OCI-LY7 (cell line): ENCODE results near the gene CPSF6. TPM values are rescaled to one million over a fixed set of nuclear protein-coding genes. Genes with fewer than 3 reads are reported as not detected.

ENCODE experiments used
- BruUV-seq: library from RNA; stranded (reverse); fragments of 400-500 nt; replicated peaks from 2 replicates; lab custom pipeline; 2021; lab: Mats Ljungman, UMichigan
- CTCF ChIA-PET: fragments of 300-600 bp; sonication (Branson Sonifier 250); formaldehyde crosslinking; loops from one replicate; lab custom pipeline; 2022; ENCODE audit warnings: antibody characterized with exemption; ENCODE audit not compliant: unreplicated experiment; lab: Charles Lee
- POLR2A ChIA-PET: fragments of 300-600 bp; sonication (Branson Sonifier 250); formaldehyde crosslinking; loops from one replicate; lab custom pipeline; 2022; ENCODE audit warnings: antibody characterized with exemption; lab: Charles Lee
- DNase-seq: peaks from one replicate; pipeline ENCODE4 v3.0.0-alpha.2; 2015; ENCODE audit warnings: low spot score
- H2AFZ ChIP-seq: fragments of 200-600 bp; sonication (generic), shearing (Covaris generic); 2 replicates; pipeline ENCODE4 v1.6.1; 2014; ENCODE audit warnings: mild to moderate bottlenecking, antibody characterized with exemption, low read length, moderate library complexity
- H3K27ac ChIP-seq: fragments of 200-600 bp; sonication (generic); 2 replicates; pipeline ENCODE4 v1.5.1; 2014; ENCODE audit warnings: mixed run types, low read depth, mild to moderate bottlenecking, moderate library complexity, low read length, inconsistent platforms; ENCODE audit not compliant: poor library complexity, severe bottlenecking
- H3K36me3 ChIP-seq: fragments of 200-600 bp; sonication (generic); 2 replicates; pipeline ENCODE4 v1.6.1; 2014; ENCODE audit warnings: mild to moderate bottlenecking, antibody characterized with exemption, low read length, moderate library complexity, mixed read lengths; ENCODE audit not compliant: insufficient read depth
- H3K4me1 ChIP-seq: fragments of 200-600 bp; sonication (generic); 2 replicates; pipeline ENCODE4 v1.5.1; 2014; ENCODE audit warnings: mild to moderate bottlenecking, low read length; ENCODE audit not compliant: insufficient read depth, poor library complexity, severe bottlenecking
- H3K4me2 ChIP-seq: fragments of 200-600 bp; sonication (generic); 2 replicates; pipeline ENCODE4 v1.6.1; 2014; ENCODE audit warnings: mild to moderate bottlenecking, low read length
- H3K4me3 ChIP-seq: fragments of 200-600 bp; sonication (generic); 2 replicates; pipeline ENCODE4 v1.5.1; 2014; ENCODE audit warnings: mild to moderate bottlenecking, low read depth, low read length; ENCODE audit not compliant: poor library complexity, severe bottlenecking
- H3K79me2 ChIP-seq: fragments of 200-600 bp; sonication (generic); 2 replicates; pipeline ENCODE4 v1.6.1; 2016; ENCODE audit warnings: low read depth, mild to moderate bottlenecking, low read length, moderate library complexity, mixed read lengths; ENCODE audit not compliant: insufficient read depth
- H3K9me2 ChIP-seq: fragments of 200-600 bp; sonication (generic); 2 replicates; pipeline ENCODE4 v1.6.1; 2016; ENCODE audit warnings: mild to moderate bottlenecking, low read length, mixed read lengths; ENCODE audit not compliant: insufficient read depth
- H3K9me3 ChIP-seq: fragments of 200-600 bp; sonication (generic); 2 replicates; pipeline ENCODE4 v1.6.1; 2014; ENCODE audit warnings: mild to moderate bottlenecking, mixed run types, low read length, mixed read lengths
- H4K20me1 ChIP-seq: fragments of 200-600 bp; sonication (generic); 2 replicates; pipeline ENCODE4 v1.6.1; 2014; ENCODE audit warnings: mild to moderate bottlenecking, antibody characterized with exemption, low read length, moderate library complexity, mixed read lengths; ENCODE audit not compliant: insufficient read depth
- CTCF ChIP-seq: fragments of 200-600 bp; sonication (generic); conservative IDR thresholded peaks from 2 replicates; pipeline ENCODE4 v1.5.1; 2014; ENCODE audit warnings: mild to moderate bottlenecking, antibody characterized with exemption, low read length, moderate library complexity, mixed read lengths
- EZH2phosphoT487 ChIP-seq: fragments of 200-600 bp; sonication (generic); IDR thresholded peaks from 2 replicates; pipeline ENCODE4 v1.6.1; 2018; ENCODE audit warnings: low read depth, borderline replicate concordance, mild to moderate bottlenecking, mixed run types, antibody characterized with exemption, low read length, moderate library complexity, mixed read lengths
- intact Hi-C: fragments of 100-400 bp; cut with micrococcal nuclease; formaldehyde crosslinking; loops from one replicate; pipeline ENCODE4 v1.10.0; 2022; ENCODE audit not compliant: unreplicated experiment
- total RNA-seq, 2 experiments: library from RNA; depleted of rRNA in 1 of 2; stranded (reverse); fragments of >200 nt in 1 of 2; shearing (Covaris generic) in 1 of 2; gene quantifications; 2 replicates each; pipeline ENCODE4 v1.2.3, GENCODE V29; 2014 to 2022

CPSF6 gene
- total RNA-seq, 2 experiments from 2014 or later, result 90.4 to 163 TPM

GRCh38 chr12:69240631-69240995, 1.2 kb downstream of the CPSF6 start:
- peak overlapping the region; percentile 99 for H3K4me2 ChIP-seq
- no peak overlapping the region for H2AFZ ChIP-seq
- H3K4me1 ChIP-seq, result peaks cover 48% of the 10 kb centered on the region
- no TSS peak for BruUV-seq
- H3K9me2 ChIP-seq, result no peaks in the 10 kb centered on the region
- DNase-seq, result peak; percentile 55
- TF ChIP-seq CTCF, result no peak
- no peak for TF ChIP-seq EZH2phosphoT487
- H3K36me3 ChIP-seq, result peaks cover 46% of the 10 kb centered on the region
- intact Hi-C loops, result no loop called here
- H3K79me2 ChIP-seq, result peaks cover 58% of the 10 kb centered on the region
- ChIA-PET CTCF (no interaction called here), POLR2A (interaction anchor here (0.6 to 0.9 kb wide), 2 partner anchors 16 to 1555 kb away, joined by 3 read pairs; no protein-coding TSS in a partner anchor)
- peak overlapping the region; percentile 81 for H3K4me3 ChIP-seq
- H3K27ac ChIP-seq, result peak overlapping the region; percentile 74
- H4K20me1 ChIP-seq, result peaks cover 34% of the 10 kb centered on the region
- no peaks in the 10 kb centered on the region for H3K9me3 ChIP-seq

- H3K9me3 ChIP-seq, result no peaks in the 10 kb centered on the region
- intact Hi-C loops, result no loop called here
- no peak overlapping the region for H2AFZ ChIP-seq
- H3K4me1 ChIP-seq, result peaks cover 53% of the 10 kb centered on the region
- no peak overlapping the region for H3K27ac ChIP-seq
- peaks cover 55% of the 10 kb centered on the region for H3K36me3 ChIP-seq
- H3K79me2 ChIP-seq, result peaks cover 68% of the 10 kb centered on the region
- ChIA-PET CTCF (no interaction called here), POLR2A (interaction anchor here (0.7 to 2.9 kb wide), 7 partner anchors 11 to 1253 kb away, joined by 3 to 14 read pairs (median 3); no protein-coding TSS in a partner anchor)
- no peaks in the 10 kb centered on the region for H3K9me2 ChIP-seq
- H3K4me3 ChIP-seq, result peak overlapping the region; percentile 81
- peak; percentile 12 for DNase-seq
- H4K20me1 ChIP-seq, result peaks cover 34% of the 10 kb centered on the region
- no TSS peak for BruUV-seq
- peak overlapping the region; percentile 99 for H3K4me2 ChIP-seq
- TF ChIP-seq EZH2phosphoT487, result no peak
- no peak for TF ChIP-seq CTCF
Measured at GRCh38 chr12:69241438-69242092, 2.2 kb downstream of the CPSF6 start.
